Gastrocnemius medialis (tissue), 4 donors: ENCODE results near the gene PRSS16.

ENCODE experiments used
- POLR2A ChIP-seq, 2 donors: fragments of 450-650 bp; IDR thresholded peaks; one replicate each; pipeline ENCODE4 v1.6.1; 2017; ENCODE audit warnings: antibody characterized with exemption in 2 of 2, mild to moderate bottlenecking in 2 of 2, moderate library complexity in 2 of 2
- TF ChIP-seq, protein P1 (sequence below), 5 experiments: fragments of 450-650 bp in 3 of 5; fragments of 200-600 bp in 2 of 5; sonication (generic) in 2 of 5; IDR thresholded peaks in 4 of 5; conservative IDR thresholded peaks in 1 of 5; 1 replicate in 4 of 5; 2 replicates in 1 of 5; pipeline ENCODE4 v1.5.1; 2016 to 2019; ENCODE audit warnings: antibody characterized with exemption in 5 of 5, mild to moderate bottlenecking in 3 of 5, moderate library complexity in 3 of 5

DNA sequence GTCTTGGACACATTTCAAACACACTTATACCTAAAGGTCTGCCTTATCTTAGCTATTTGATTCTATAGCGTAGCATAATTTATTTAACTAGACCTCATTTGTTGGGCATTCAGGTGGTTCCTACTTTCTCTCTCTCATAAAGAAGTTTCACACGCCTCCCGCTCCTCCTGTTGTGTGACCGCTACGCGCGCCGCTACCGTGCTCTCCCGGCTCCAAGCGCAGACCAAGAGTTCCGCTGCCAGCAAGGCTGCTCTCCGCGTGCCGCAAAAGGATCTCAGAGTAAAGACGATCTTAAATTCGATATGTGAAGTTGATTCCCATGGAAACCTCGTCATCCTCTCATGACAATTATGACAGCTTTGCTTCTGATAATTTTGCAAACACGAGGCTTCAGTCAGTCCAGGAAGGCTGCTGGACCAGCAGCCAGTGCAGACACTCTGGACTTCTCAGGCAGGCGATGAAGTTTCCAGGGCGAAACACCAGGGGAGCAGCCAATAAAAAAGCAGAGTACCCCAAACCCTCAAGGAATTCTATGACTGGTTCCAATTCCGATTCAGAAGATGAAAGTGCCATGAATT, 20.4 kb downstream of the PRSS16 start:
- TF ChIP-seq, protein P1, sequence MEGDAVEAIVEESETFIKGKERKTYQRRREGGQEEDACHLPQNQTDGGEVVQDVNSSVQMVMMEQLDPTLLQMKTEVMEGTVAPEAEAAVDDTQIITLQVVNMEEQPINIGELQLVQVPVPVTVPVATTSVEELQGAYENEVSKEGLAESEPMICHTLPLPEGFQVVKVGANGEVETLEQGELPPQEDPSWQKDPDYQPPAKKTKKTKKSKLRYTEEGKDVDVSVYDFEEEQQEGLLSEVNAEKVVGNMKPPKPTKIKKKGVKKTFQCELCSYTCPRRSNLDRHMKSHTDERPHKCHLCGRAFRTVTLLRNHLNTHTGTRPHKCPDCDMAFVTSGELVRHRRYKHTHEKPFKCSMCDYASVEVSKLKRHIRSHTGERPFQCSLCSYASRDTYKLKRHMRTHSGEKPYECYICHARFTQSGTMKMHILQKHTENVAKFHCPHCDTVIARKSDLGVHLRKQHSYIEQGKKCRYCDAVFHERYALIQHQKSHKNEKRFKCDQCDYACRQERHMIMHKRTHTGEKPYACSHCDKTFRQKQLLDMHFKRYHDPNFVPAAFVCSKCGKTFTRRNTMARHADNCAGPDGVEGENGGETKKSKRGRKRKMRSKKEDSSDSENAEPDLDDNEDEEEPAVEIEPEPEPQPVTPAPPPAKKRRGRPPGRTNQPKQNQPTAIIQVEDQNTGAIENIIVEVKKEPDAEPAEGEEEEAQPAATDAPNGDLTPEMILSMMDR (IDR thresholded peaks at IDR 0.05 in 4 of 5, conservative IDR thresholded peaks at IDR 0.05 in 1 of 5): no peak
- no peak for TF ChIP-seq POLR2A (IDR thresholded peaks at IDR 0.05)
